Ramos (cell line): ENCODE data around the gene SERPINF2.

ENCODE experiments used
- in situ Hi-C: fragments of 300-500 bp; cut with MboI; formaldehyde crosslinking; loops from one replicate; pipeline ENCODE4 v1.14.3; 2022; ENCODE audit warnings: low sequenced_read_pairs; ENCODE audit not compliant: unreplicated experiment

Gene SERPINF2

GRCh38 chr17:1742371-1743087 lies at the start of gene SERPINF2:
Gene SERPINF2 (plus strand): TSS chr17:1742871. CDS start chr17:1744996, 2,125 bp downstream.
- in situ Hi-C loops, result no loop called here

DNA sequence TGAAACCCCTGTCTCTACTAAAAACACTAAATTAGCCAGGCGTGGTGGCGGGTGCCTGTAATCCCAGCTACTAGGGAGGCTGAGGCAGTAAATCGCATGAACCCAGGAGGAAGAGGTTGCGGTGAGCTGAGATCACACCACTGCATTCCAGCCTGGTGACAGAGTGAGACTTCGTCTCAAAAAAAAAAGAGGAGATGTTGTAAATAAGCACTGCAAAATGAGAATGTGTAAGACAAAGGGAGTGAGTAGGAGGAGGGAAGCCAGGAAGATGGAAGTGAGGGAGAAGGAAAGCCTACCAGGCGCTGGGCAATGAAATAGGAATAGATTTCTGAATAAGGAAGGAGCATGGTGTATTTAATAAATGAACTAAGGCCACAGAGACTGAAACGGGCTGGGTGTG lies 49.3 kb upstream of the SERPINF2 start:
- in situ Hi-C loops, result no loop called here

DNA sequence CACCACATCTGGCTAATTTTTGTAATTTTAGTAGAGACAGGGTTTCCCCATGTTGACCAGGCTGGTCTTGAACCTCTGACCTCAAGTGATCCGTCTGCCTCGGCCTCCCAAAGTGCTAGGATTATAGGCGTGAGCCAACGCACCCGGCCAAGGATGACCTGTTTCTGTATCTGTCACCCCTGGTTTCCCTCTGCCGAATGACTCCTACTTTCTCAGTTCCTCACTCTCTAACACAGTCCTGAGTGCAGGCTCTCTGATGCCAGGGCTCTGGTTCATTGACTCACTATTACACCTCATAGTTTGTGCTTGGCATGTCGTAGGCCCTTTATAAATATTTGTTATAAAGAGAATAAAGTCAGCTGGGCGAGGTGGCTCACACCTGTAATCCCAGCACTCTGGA lies 47.3 kb upstream of the SERPINF2 start:
- in situ Hi-C loops, result no loop called here

- in situ Hi-C loops, result no loop called here
These were observed 45.0 kb upstream of the SERPINF2 start for GRCh38 chr17:1697681-1698080.

DNA sequence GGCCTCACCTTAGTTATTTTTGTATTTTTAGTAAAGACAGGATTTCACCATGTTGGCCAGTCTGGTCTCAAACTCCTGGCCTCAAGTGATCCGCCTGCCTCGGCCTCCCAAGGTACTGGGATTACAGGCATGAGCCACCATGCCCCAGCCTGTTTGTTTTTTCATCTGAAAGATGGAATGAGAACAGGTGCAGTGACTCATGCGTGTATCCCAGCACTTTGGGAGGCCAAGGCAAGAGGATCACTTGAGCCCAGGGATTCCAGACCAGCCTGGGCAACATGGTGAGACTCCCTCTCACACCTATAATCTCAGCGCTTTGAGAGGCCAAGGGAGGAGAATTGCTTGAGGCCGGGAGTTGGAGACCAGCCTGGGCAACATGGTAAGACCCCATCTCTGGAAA lies 42.8 kb upstream of the SERPINF2 start:
- in situ Hi-C loops, result loop anchor here (25.0 kb wide), 1 partner anchor 337 kb away; the partner anchor contains the start of genes DPH1, OVCA2 and RTN4RL1

DNA sequence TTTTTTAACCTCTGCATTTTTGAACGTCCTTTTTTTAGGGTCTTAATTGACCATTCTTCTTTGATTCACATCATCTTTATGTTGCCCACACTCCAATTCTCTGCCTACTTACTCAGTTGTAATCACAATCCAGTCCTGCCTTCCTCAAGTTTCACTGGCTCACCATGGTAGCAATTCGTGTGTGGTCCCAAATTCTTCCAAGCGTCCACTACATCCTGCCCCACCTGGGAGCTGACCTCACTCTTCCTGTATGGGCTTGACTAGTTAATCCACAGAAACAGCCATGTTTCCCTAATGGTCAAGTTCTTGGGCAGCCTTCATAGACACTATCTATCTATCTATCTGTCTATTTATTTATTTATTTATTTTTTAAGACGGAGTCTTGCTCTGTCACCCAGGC lies 39.6 kb upstream of the SERPINF2 start:
- in situ Hi-C loops, result loop anchor here (25.0 kb wide), 1 partner anchor 334 kb away; the partner anchor contains the start of genes DPH1, OVCA2 and RTN4RL1

DNA sequence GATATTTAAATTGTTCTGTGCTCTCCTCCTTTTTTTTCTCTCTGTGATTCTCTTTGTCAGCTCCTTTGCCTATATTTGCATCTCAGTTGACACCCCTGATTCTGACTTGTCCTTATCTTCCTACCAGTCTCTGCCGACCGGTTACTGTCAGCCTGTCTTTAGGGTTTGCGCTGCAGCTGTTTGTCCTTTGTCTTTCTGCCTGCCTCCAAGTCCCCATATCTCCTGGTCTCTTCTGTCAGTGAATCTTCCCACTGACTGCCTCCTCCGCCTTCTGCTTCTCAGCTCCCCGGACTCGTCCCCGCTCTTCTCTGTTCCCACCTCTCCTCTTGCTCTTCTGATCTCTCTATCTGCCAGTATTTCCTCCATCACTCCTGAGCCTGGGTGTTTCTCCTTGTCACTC lies 37.7 kb upstream of the SERPINF2 start:
- in situ Hi-C loops, result loop anchor here (25.0 kb wide), 1 partner anchor 332 kb away; the partner anchor contains the start of genes DPH1, OVCA2 and RTN4RL1

- in situ Hi-C loops, result loop anchor here (25.0 kb wide), 1 partner anchor 330 kb away; the partner anchor contains the start of genes DPH1, OVCA2 and RTN4RL1
These were observed 35.6 kb upstream of the SERPINF2 start for GRCh38 chr17:1707107-1707506.

DNA sequence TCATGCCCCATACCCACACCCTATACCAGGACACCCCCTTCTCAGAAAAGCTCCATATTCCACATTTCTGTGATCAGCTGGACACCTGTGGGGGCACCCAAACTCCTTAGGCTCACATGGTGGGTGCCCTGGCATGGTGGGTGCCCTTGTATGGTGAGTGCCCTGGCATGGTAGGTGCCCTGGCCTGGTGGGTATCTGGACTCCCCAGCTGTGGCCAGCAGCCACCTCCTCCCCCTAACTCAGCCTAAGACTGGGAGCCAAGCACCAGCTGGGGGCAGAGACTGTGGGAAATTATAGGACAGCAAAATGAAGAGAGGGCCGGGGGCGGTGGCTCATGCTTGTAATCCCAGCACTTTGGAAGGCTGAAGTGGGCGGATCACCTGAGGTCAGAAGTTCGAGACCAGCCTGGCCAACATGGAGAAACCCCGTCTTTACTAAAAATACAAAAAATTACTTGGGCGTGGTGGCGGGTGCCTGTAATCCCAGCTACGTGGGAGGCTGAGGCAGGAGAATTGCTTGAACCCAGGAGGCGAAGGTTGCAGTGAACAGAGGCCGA lies 33.8 kb upstream of the SERPINF2 start:
- in situ Hi-C loops, result loop anchor here (25.0 kb wide), 1 partner anchor 328 kb away; the partner anchor contains the start of genes DPH1, OVCA2 and RTN4RL1

DNA sequence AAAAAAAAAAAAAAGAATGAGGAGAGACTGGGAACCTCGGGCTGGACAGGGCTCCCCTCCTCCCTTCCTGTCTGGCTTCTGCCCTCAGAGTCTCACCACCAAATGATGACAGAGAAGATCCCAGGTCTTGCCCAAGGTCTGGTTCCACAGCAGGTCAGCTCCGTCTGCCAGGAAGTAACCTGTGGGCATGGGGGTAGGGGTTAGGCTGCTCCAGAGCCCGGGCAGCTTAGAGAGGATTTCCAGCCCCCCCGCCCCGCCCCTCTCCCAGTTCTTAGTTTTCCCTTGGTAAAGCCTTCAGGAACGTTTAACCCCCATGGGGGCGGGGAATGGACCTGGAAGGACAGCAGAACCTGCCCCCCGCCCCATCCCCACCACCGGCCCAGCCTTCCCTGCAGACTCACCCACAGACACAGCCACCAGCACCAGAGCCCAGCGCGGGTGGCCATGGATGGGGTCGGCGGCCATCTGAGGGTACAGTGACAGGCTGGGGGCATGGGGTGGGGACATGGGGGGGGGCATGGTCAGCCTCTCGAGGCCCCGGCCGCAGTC lies 33.2 kb upstream of the SERPINF2 start:
- in situ Hi-C loops, result loop anchor here (25.0 kb wide), 1 partner anchor 328 kb away; the partner anchor contains the start of genes DPH1, OVCA2 and RTN4RL1

- in situ Hi-C loops, result loop anchor here (25.0 kb wide), 1 partner anchor 327 kb away; the partner anchor contains the start of genes DPH1, OVCA2 and RTN4RL1
These were observed 32.5 kb upstream of the SERPINF2 start, which contains the start of gene TLCD2 for GRCh38 chr17:1709971-1710806. Gene TLCD2 (minus strand): TSS chr17:1710377. CDS start chr17:1710242, 135 bp downstream.

DNA sequence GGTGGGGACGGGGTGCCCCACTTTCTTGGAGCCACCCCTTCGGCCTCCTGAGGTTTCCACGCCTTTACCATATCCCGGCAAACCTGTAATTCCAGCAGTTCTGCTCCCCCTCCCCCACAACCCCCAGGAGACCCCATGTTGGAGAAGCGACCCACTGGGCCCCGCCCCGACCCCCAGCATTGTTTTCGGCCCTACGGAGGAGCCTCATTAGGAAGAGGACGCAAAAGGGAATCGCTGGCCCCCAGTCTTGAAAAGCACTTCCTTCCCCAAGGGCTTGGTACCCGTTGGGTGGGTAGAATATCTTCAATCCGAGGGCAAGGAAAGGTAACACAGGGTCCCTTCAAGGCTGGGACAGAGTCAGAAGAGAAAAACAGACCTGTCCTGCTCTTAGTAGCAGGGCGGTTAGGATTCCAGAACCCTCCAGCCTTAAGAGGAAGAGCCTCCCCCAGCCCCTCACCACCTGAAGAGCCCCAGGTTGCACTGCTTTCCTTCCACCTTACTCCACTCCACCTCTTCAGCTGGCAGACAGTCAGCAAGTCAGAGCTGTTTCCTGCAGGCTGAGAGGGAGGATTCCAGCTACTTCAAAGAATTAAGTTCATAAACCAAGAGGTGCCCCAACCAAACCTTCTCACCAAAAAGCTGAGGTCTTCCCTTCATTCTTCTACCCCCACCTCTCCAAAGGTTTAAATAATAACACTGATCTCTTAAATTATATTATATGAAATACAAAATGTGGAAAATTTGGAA lies 31.7 kb upstream of the SERPINF2 start:
- in situ Hi-C loops, result loop anchor here (25.0 kb wide), 1 partner anchor 326 kb away; the partner anchor contains the start of genes DPH1, OVCA2 and RTN4RL1

- in situ Hi-C loops, result loop anchor here (25.0 kb wide), 1 partner anchor 325 kb away; the partner anchor contains the start of genes DPH1, OVCA2 and RTN4RL1
These were observed 30.9 kb upstream of the SERPINF2 start for GRCh38 chr17:1711804-1712203.

- in situ Hi-C loops, result loop anchor here (25.0 kb wide), 1 partner anchor 325 kb away; the partner anchor contains the start of genes DPH1, OVCA2 and RTN4RL1
These were observed 30.4 kb upstream of the SERPINF2 start for GRCh38 chr17:1712271-1712670.

DNA sequence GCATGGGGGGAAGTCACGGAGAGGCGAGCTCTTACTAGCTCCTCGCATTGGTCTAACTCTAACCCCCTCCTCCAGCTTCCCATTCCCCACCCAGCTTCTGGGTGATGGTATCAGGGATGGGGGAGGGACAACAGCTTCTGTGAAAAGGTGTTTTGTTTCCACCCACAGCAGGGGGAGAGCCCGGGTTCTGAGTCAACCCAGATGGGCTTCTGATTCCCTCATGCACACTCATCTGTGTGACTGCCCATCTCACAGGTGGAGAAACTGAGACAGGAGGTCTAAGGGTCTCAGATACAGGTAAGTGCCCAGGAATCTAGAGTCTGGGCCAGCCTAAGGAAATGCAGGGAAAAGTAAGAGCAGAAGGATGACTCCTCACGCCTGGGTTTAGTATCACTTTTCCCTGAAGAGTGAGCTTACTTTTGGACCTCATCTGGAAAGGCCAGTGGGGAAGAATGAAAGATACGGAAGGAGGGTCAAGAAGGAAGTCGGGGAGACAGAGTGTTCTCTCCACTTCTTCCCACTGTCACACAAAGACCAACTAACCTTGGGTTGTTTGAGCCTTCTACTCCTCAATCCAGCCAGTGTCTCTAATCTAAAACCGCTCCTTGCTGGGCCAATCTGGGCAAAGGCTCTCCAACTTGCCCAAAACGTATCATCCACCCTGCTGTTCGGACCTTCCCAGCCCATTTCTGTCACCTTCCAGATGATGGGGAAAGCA lies 29.4 kb upstream of the SERPINF2 start:
- in situ Hi-C loops, result loop anchor here (25.0 kb wide), 1 partner anchor 324 kb away; the partner anchor contains the start of genes DPH1, OVCA2 and RTN4RL1

- in situ Hi-C loops, result loop anchor here (25.0 kb wide), 1 partner anchor 323 kb away; the partner anchor contains the start of genes DPH1, OVCA2 and RTN4RL1
These were observed 28.7 kb upstream of the SERPINF2 start for GRCh38 chr17:1713878-1714426.

GRCh38 chr17:1714427-1714979 lies 28.2 kb upstream of the SERPINF2 start:
- in situ Hi-C loops, result loop anchor here (25.0 kb wide), 1 partner anchor 323 kb away; the partner anchor contains the start of genes DPH1, OVCA2 and RTN4RL1
